ENCODE measurements around the gene TTBK2. TPM values are rescaled to one million over a fixed set of nuclear protein-coding genes. Genes with fewer than 3 reads are reported as not detected.

TTBK2 gene
- total and polyA plus RNA-seq, 2 donors (not counting 3 experiments of a cell fraction or from before 2014, with no cell fraction given) = 4.4 to 17.1 TPM

- POLR2A ChIA-PET = no interaction called here
- dilution Hi-C loops (cut with MboI; ENCODE audit: extremely low pct_ligation_motif_present, low sequenced_read_pairs) = no loop called here
- H4K20me1 ChIP-seq (replicated peaks; ENCODE audit: control insufficient read depth, extremely low read depth, insufficient read depth, low read length) = no peaks in the 10 kb centered on the region
- no peaks in the 10 kb centered on the region for H3K36me3 ChIP-seq (ENCODE audit: control insufficient read depth in 2 of 2, extremely low read depth in 1 of 2, insufficient read depth in 2 of 2, low read length in 2 of 2)
- TF ChIP-seq POLR2A (IDR thresholded peaks at IDR 0.05; ENCODE audit: low read depth, low read length) = no peak
- no peak for TF ChIP-seq EZH2 (IDR thresholded peaks at IDR 0.05; ENCODE audit: borderline replicate concordance, low read depth, low read length, severe bottlenecking)
- TF ChIP-seq CTCF (IDR thresholded peaks at IDR 0.05; ENCODE audit: extremely low read depth in 1 of 2, insufficient read depth in 1 of 2, low read depth in 1 of 2, low read length in 2 of 2) = no peak
- TF ChIP-seq JUN (IDR thresholded peaks at IDR 0.05; ENCODE audit: borderline replicate concordance, insufficient read depth, insufficient read length, low read depth) = no peak
- no peak for TF ChIP-seq POLR2AphosphoS5 (IDR thresholded peaks at IDR 0.05; ENCODE audit: insufficient read depth, low read depth, low read length)
- no peak for TF ChIP-seq GATA2 (IDR thresholded peaks at IDR 0.05; ENCODE audit: insufficient read depth, insufficient read length, low read depth, low read length)
- no peak for TF ChIP-seq FOS (IDR thresholded peaks at IDR 0.05; ENCODE audit: borderline replicate concordance, insufficient read depth, low read length)
- no peak for TF ChIP-seq MAX (IDR thresholded peaks at IDR 0.05; ENCODE audit: insufficient read depth, insufficient read length)
- TF ChIP-seq MYC (IDR thresholded peaks at IDR 0.05; ENCODE audit: low read depth, low read length) = no peak
- H3K4me1 ChIP-seq (ENCODE audit: control insufficient read depth, extremely low read depth, insufficient read depth, low read length) = peaks cover 2% of the 10 kb centered on the region
- CTCF ChIA-PET = interaction anchor here (3.4 kb wide), 1 partner anchor 10 kb away, joined by 13 read pairs; no protein-coding TSS in a partner anchor
- BruUV-seq (replicated peaks) = no TSS peak
- no peak overlapping the region for H2AFZ ChIP-seq (ENCODE audit: low read depth, low read length)
- FAIRE-seq (no peak), DNase-seq (ENCODE audit: low read depth, low spot score) (no peak)
- no peaks in the 10 kb centered on the region for H3K9me3 ChIP-seq (replicated peaks; ENCODE audit: control insufficient read depth, insufficient read depth, low read length)
- no peak overlapping the region for H3K9ac ChIP-seq (replicated peaks; ENCODE audit: extremely low read depth, insufficient read depth, low read length)
- H3K79me2 ChIP-seq (ENCODE audit: control insufficient read depth, insufficient read depth, low read length) = no peaks in the 10 kb centered on the region
- no peaks in the 10 kb centered on the region for H3K27me3 ChIP-seq (ENCODE audit: control insufficient read depth in 2 of 2, insufficient read depth in 2 of 2, low read length in 2 of 2)
- no peak overlapping the region for H3K27ac ChIP-seq (ENCODE audit: insufficient read depth, low read depth, low read length)
- no peak overlapping the region for H3K4me2 ChIP-seq (ENCODE audit: insufficient read depth, low read length)
- H3K4me3 ChIP-seq (replicated peaks in 1 of 3; ENCODE audit: insufficient read depth in 1 of 3, low read depth in 1 of 3, low read length in 3 of 3) = no peak overlapping the region
- intact Hi-C loops (cut with micrococcal nuclease) = no loop called here
- no peaks in the 10 kb centered on the region for H3K9me1 ChIP-seq (replicated peaks; ENCODE audit: control insufficient read depth, extremely low read depth, insufficient read depth, low read length)
These were observed 16.6 kb upstream of the TTBK2 start for GRCh38 chr15:42937143-42937542.
